ENCODE data around the gene HERC4. TPM values are rescaled to one million over a fixed set of nuclear protein-coding genes. Genes with fewer than 3 reads are reported as not detected.

HERC4 gene
- total and polyA plus RNA-seq, 10 donors: 18.2 to 124 (median 89.0) TPM

GRCh38 chr10:68103261-68103878 is 28.3 kb upstream of the HERC4 start:
- Histone ChIP-seq H3K27ac (no peak overlapping the region), H3K4me3 (no peak overlapping the region), H3K27me3 (replicated peaks in 1 of 7) (no peaks in the 10 kb centered on the region), H3K9me3 (no peaks in the 10 kb centered on the region), H3K4me1 (no peaks in the 10 kb centered on the region), H3K36me3 (no peaks in the 10 kb centered on the region)
- 79 to 95% (median 86%) methylated on average over 4 of the region's 4 CpGs for WGBS, 5 donors
- no peak for TF ChIP-seq POLR2AphosphoS5 (IDR thresholded peaks at IDR 0.05)
- TF ChIP-seq POLR2A (IDR thresholded peaks at IDR 0.05): no peak
- TF ChIP-seq CTCF (IDR thresholded peaks at IDR 0.05 in 8 of 11, conservative IDR thresholded peaks at IDR 0.05 in 3 of 11): no peak
- no peak for DNase-seq
- intact Hi-C loops (cut with DNase I; ENCODE audit: low total_unique reads): no loop called here

GRCh38 chr10:68101066-68101465 is 26.0 kb upstream of the HERC4 start:
- Histone ChIP-seq H3K27me3 (replicated peaks in 1 of 7) (no peaks in the 10 kb centered on the region), H3K27ac (no peak overlapping the region), H3K9me3 (no peaks in the 10 kb centered on the region), H3K4me1 (no peaks in the 10 kb centered on the region), H3K36me3 (no peaks in the 10 kb centered on the region), H3K4me3 (no peak overlapping the region)
- intact Hi-C loops (cut with DNase I; ENCODE audit: low total_unique reads): no loop called here
- no peak for DNase-seq
- TF ChIP-seq POLR2A (IDR thresholded peaks at IDR 0.05): no peak
- no peak for TF ChIP-seq POLR2AphosphoS5 (IDR thresholded peaks at IDR 0.05)
- TF ChIP-seq CTCF (IDR thresholded peaks at IDR 0.05 in 8 of 11, conservative IDR thresholded peaks at IDR 0.05 in 3 of 11): no peak
- WGBS, 5 donors: 71 to 91% (median 85%) methylated on average over 2 of the region's 2 CpGs

GRCh38 chr10:68099736-68100135 is 24.7 kb upstream of the HERC4 start:
- Histone ChIP-seq H3K27ac (no peak overlapping the region), H3K4me1 (no peaks in the 10 kb centered on the region), H3K27me3 (replicated peaks in 1 of 7) (no peaks in the 10 kb centered on the region), H3K4me3 (no peak overlapping the region), H3K9me3 (no peaks in the 10 kb centered on the region), H3K36me3 (no peaks in the 10 kb centered on the region)
- WGBS, 5 donors: 91 to 98% (median 96%) methylated on average over 3 of the region's 3 CpGs
- TF ChIP-seq POLR2A (IDR thresholded peaks at IDR 0.05) (no peak), POLR2AphosphoS5 (IDR thresholded peaks at IDR 0.05) (no peak), CTCF (IDR thresholded peaks at IDR 0.05 in 8 of 11, conservative IDR thresholded peaks at IDR 0.05 in 3 of 11) (no peak)
- DNase-seq: no peak
- intact Hi-C loops (cut with DNase I; ENCODE audit: low total_unique reads): no loop called here

- no peak for DNase-seq
- whole genome bisulfite sequencing, 5 donors: 71 to 87% (median 81%) methylated on average over 4 of the region's 4 CpGs
- Histone ChIP-seq H3K4me1 (no peaks in the 10 kb centered on the region), H3K27ac (no peak overlapping the region), H3K4me3 (no peak overlapping the region), H3K9me3 (peaks cover 0 to 5% (median 0%) of the 10 kb centered on the region in 8 donors), H3K27me3 (replicated peaks in 1 of 7) (no peaks in the 10 kb centered on the region), H3K36me3 (no peaks in the 10 kb centered on the region)
- intact Hi-C loops (cut with DNase I; ENCODE audit: low total_unique reads): no loop called here
- no peak for TF ChIP-seq CTCF (IDR thresholded peaks at IDR 0.05 in 8 of 11, conservative IDR thresholded peaks at IDR 0.05 in 3 of 11)
- TF ChIP-seq POLR2AphosphoS5 (IDR thresholded peaks at IDR 0.05): no peak
- TF ChIP-seq POLR2A (IDR thresholded peaks at IDR 0.05): no peak
These were observed 21.9 kb upstream of the HERC4 start for GRCh38 chr10:68096913-68097516.

Measured in spleen (tissue), 11 donors.